HFFc6 (cell line): ENCODE data around the gene EFHC2. TPM values are rescaled to one million over a fixed set of nuclear protein-coding genes. Genes with fewer than 3 reads are reported as not detected.

Source experiments
- DNase-seq: peaks from one replicate; pipeline ENCODE4 v3.0.0-alpha.2; 2018
- H3K27ac Mint-ChIP-seq: 2 replicates; pipeline ENCODE4 v1.8.0; 2020; ENCODE audit warnings: mild to moderate bottlenecking, mixed read lengths
- H3K27me3 Mint-ChIP-seq: 2 replicates; pipeline ENCODE4 v1.8.0; 2021; ENCODE audit warnings: mild to moderate bottlenecking, moderate library complexity, mixed read lengths; ENCODE audit not compliant: insufficient read depth
- H3K36me3 Mint-ChIP-seq: 2 replicates; pipeline ENCODE4 v1.8.0; 2021; ENCODE audit warnings: low read depth, mixed read lengths
- H3K4me1 Mint-ChIP-seq: 2 replicates; pipeline ENCODE4 v1.8.0; 2020; ENCODE audit warnings: low read depth, mixed read lengths
- H3K4me3 Mint-ChIP-seq: 2 replicates; pipeline ENCODE4 v1.8.0; 2020; ENCODE audit warnings: mild to moderate bottlenecking, moderate library complexity, mixed read lengths
- H3K9me3 Mint-ChIP-seq: 2 replicates; pipeline ENCODE4 v1.8.0; 2020; ENCODE audit warnings: mild to moderate bottlenecking, mixed read lengths
- total RNA-seq, 6 experiments: library from RNA; stranded (reverse); fragmentation: NEBNext Ultra II Directional; extraction: Animal tissue kit (Norgen Biotek cat#: 25700); gene quantifications; 2 replicates in 1 of 6; 3 replicates in 5 of 6; pipeline ENCODE4 v1.2.3, GENCODE V29; 2021
- TF ChIP-seq, protein P1 (sequence below): fragments of 200-600 bp; sonication (generic); IDR thresholded peaks from 2 replicates; pipeline ENCODE4 v1.5.0; 2021; ENCODE audit warnings: antibody characterized with exemption, mild to moderate bottlenecking

The EFHC2 gene
- total RNA-seq, 6 experiments from 2014 or later, result not detected

GRCh38 chrX:44155126-44155525 lies 188.3 kb downstream of the EFHC2 start:
- Mint-ChIP-seq H3K9me3 (no peaks in the 10 kb centered on the region), H3K4me1 (no peaks in the 10 kb centered on the region), H3K4me3 (no peak overlapping the region), H3K36me3 (no peaks in the 10 kb centered on the region), H3K27me3 (no peaks in the 10 kb centered on the region; the same call in 1 of the 2 replicates), H3K27ac (no peak overlapping the region)
- TF ChIP-seq, protein P1, sequence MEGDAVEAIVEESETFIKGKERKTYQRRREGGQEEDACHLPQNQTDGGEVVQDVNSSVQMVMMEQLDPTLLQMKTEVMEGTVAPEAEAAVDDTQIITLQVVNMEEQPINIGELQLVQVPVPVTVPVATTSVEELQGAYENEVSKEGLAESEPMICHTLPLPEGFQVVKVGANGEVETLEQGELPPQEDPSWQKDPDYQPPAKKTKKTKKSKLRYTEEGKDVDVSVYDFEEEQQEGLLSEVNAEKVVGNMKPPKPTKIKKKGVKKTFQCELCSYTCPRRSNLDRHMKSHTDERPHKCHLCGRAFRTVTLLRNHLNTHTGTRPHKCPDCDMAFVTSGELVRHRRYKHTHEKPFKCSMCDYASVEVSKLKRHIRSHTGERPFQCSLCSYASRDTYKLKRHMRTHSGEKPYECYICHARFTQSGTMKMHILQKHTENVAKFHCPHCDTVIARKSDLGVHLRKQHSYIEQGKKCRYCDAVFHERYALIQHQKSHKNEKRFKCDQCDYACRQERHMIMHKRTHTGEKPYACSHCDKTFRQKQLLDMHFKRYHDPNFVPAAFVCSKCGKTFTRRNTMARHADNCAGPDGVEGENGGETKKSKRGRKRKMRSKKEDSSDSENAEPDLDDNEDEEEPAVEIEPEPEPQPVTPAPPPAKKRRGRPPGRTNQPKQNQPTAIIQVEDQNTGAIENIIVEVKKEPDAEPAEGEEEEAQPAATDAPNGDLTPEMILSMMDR, result no peak
- no peak for DNase-seq

DNA sequence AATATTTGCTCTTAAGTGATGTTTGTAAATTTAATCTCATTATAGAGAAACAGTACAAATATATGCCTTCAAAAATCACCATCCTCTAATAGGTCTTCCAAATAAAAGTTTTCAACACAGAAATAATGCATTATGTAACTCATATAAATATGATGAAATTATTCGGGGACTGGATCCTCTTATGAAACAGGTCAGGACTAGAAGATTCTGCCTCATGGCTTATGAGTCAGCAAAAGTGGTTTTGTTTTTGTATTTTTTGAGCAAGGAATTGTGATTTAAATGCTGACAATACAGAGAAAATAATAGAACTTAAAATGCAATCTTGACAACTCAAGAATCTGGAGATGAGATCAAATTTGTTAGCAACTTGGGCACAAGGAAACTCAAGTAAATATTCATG lies 190.6 kb downstream of the EFHC2 start:
- TF ChIP-seq, protein P1, result no peak
- no peaks in the 10 kb centered on the region for H3K27me3 Mint-ChIP-seq
- H3K36me3 Mint-ChIP-seq, result no peaks in the 10 kb centered on the region
- no peaks in the 10 kb centered on the region for H3K4me1 Mint-ChIP-seq
- no peak overlapping the region for H3K27ac Mint-ChIP-seq
- no peak for DNase-seq
- no peaks in the 10 kb centered on the region for H3K9me3 Mint-ChIP-seq
- no peak overlapping the region for H3K4me3 Mint-ChIP-seq

GRCh38 chrX:44147130-44147529 lies 196.3 kb downstream of the EFHC2 start:
- no peaks in the 10 kb centered on the region for H3K36me3 Mint-ChIP-seq
- H3K27me3 Mint-ChIP-seq, result no peaks in the 10 kb centered on the region
- H3K4me3 Mint-ChIP-seq, result no peak overlapping the region
- H3K9me3 Mint-ChIP-seq, result no peaks in the 10 kb centered on the region
- DNase-seq, result no peak
- TF ChIP-seq, protein P1, result no peak
- no peaks in the 10 kb centered on the region for H3K4me1 Mint-ChIP-seq
- H3K27ac Mint-ChIP-seq, result no peak overlapping the region

GRCh38 chrX:44144177-44144945 lies 199.1 kb downstream of the EFHC2 start:
- H3K4me1 Mint-ChIP-seq, result no peaks in the 10 kb centered on the region
- no peaks in the 10 kb centered on the region for H3K36me3 Mint-ChIP-seq
- TF ChIP-seq, protein P1, result no peak
- no peaks in the 10 kb centered on the region for H3K27me3 Mint-ChIP-seq
- DNase-seq, result no peak
- H3K4me3 Mint-ChIP-seq, result no peak overlapping the region
- no peaks in the 10 kb centered on the region for H3K9me3 Mint-ChIP-seq
- H3K27ac Mint-ChIP-seq, result no peak overlapping the region

DNA sequence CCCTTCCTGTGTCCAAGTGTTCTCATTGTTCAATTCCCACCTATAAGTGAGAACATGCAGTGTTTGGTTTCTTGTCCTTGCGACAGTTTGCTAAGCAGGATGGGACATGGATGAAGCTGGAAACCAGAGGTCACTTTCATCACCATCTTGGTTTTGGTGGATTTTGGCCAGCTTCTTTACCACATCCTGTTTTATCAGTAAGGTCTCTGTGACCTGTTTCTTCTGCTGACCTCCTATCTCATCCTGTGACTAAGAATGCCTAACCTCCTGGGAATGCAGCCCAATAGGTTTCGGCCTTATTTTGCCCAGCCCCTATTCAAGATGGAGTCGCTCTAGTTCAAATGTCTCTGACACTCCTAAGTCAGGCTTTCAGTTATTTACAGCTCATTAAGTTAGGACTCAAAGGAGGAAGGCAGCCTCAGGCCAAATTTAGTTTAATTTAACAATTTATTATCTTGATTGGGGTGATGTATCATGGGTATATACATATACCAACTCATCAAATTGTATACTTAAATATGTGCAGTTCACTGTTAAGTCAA lies 200.3 kb downstream of the EFHC2 start:
- Mint-ChIP-seq H3K36me3 (no peaks in the 10 kb centered on the region), H3K4me1 (no peaks in the 10 kb centered on the region), H3K27me3 (no peaks in the 10 kb centered on the region), H3K9me3 (no peaks in the 10 kb centered on the region), H3K4me3 (no peak overlapping the region), H3K27ac (no peak overlapping the region)
- TF ChIP-seq, protein P1, result no peak
- no peak for DNase-seq
